HepG2 (cell line): ENCODE results near the gene SLC11A1. TPM values are rescaled to one million over a fixed set of nuclear protein-coding genes. Genes with fewer than 3 reads are reported as not detected.

Experiments used
- ATF4 ChIP-seq, 2 experiments: fragments of 450-650 bp in 1 of 2; sonication (generic) in 1 of 2; formaldehyde crosslinking; IDR thresholded peaks; 2 replicates each; pipeline versions ENCODE4 v1.5.0 to v1.8.0; 2020 to 2022; ENCODE audit warnings: mild to moderate bottlenecking in 1 of 2, missing genetic modification reagents in 1 of 2
- DBP ChIP-seq: sonication (generic); formaldehyde crosslinking; IDR thresholded peaks from 2 replicates; pipeline ENCODE4 v1.4.0; 2020; ENCODE audit warnings: missing genetic modification reagents; ENCODE audit errors: not compliant biosample characterization
- FOSL2 ChIP-seq: sonication (generic); formaldehyde crosslinking; IDR thresholded peaks from 2 replicates; pipeline ENCODE4 v1.4.0; 2020; ENCODE audit warnings: missing genetic modification reagents
- KLF15 ChIP-seq: sonication (generic); formaldehyde crosslinking; IDR thresholded peaks from 2 replicates; pipeline ENCODE4 v1.8.1; 2023; ENCODE audit warnings: borderline replicate concordance, mild to moderate bottlenecking, inconsistent platforms, missing genetic modification reagents, mixed read lengths
- MAF1 ChIP-seq: sonication (generic); formaldehyde crosslinking; IDR thresholded peaks from 2 replicates; pipeline ENCODE4 v1.5.0; 2020; ENCODE audit warnings: missing genetic modification reagents, borderline replicate concordance
- MEIS1 ChIP-seq: sonication (generic); formaldehyde crosslinking; IDR thresholded peaks from 2 replicates; pipeline ENCODE4 v1.9.0; 2021; ENCODE audit warnings: mild to moderate bottlenecking, missing genetic modification reagents, moderate library complexity, borderline replicate concordance
- PITX1 ChIP-seq: sonication (generic); formaldehyde crosslinking; IDR thresholded peaks from 2 replicates; pipeline ENCODE4 v1.5.1; 2020; ENCODE audit warnings: mild to moderate bottlenecking, missing genetic modification reagents
- RARG ChIP-seq: sonication (generic); formaldehyde crosslinking; IDR thresholded peaks from 2 replicates; pipeline ENCODE4 v1.4.0; 2020; ENCODE audit warnings: low read depth, mild to moderate bottlenecking, missing genetic modification reagents
- RERE ChIP-seq: IDR thresholded peaks from 2 replicates; pipeline ENCODE4 v1.6.1; 2016; ENCODE audit warnings: low read depth, missing genetic modification reagents, missing compliant biosample characterization
- RFX5 ChIP-seq: IDR thresholded peaks from 2 replicates; pipeline ENCODE4 v1.6.1; 2011; ENCODE audit warnings: low read depth, low read length, improper control_type of control experiment
- SALL1 ChIP-seq: sonication (generic); formaldehyde crosslinking; IDR thresholded peaks from 2 replicates; pipeline ENCODE4 v1.8.0; 2022; ENCODE audit warnings: mild to moderate bottlenecking, missing genetic modification reagents
- ZFP36 ChIP-seq: fragments of 150-350 bp; IDR thresholded peaks from 2 replicates; pipeline ENCODE4 v1.6.1; 2018; ENCODE audit warnings: borderline replicate concordance, low read length, low read depth; ENCODE audit not compliant: partially characterized antibody
- ZFP41 ChIP-seq: sonication (generic); formaldehyde crosslinking; IDR thresholded peaks from 2 replicates; pipeline ENCODE4 v1.4.0; 2020; ENCODE audit warnings: mild to moderate bottlenecking, missing genetic modification reagents, borderline replicate concordance
- ZNF235 ChIP-seq: sonication (generic); formaldehyde crosslinking; IDR thresholded peaks from 2 replicates; pipeline ENCODE4 v1.8.1; 2023; ENCODE audit warnings: mild to moderate bottlenecking, missing genetic modification reagents, borderline replicate concordance
- ZNF253 ChIP-seq: sonication (generic); formaldehyde crosslinking; IDR thresholded peaks from 2 replicates; pipeline ENCODE4 v1.8.0; 2022; ENCODE audit warnings: mild to moderate bottlenecking, missing genetic modification reagents, borderline replicate concordance
- ZNF383 ChIP-seq: sonication (generic); formaldehyde crosslinking; IDR thresholded peaks from 2 replicates; pipeline ENCODE4 v1.4.0; 2020; ENCODE audit warnings: missing genetic modification reagents, mild to moderate bottlenecking, borderline replicate concordance
- ZNF616 ChIP-seq: sonication (generic); formaldehyde crosslinking; IDR thresholded peaks from 2 replicates; pipeline ENCODE4 v1.5.0; 2020; ENCODE audit warnings: low read depth, mild to moderate bottlenecking, missing genetic modification reagents
- ZNF776 ChIP-seq: sonication (generic); formaldehyde crosslinking; IDR thresholded peaks from 2 replicates; pipeline ENCODE4 v1.4.0; 2020; ENCODE audit warnings: mild to moderate bottlenecking, missing genetic modification reagents
- polyA plus RNA-seq, 8 experiments: library from polyadenylated mRNA; depleted of rRNA in 3 of 8; stranded (reverse) in 7 of 8; unstranded in 1 of 8; fragments of >200 nt; fragmentation: Illumina TruSeq in 4 of 8; extraction: Trizol in 4 of 8; gene quantifications; 2 replicates each; pipeline versions ENCODE4 v1.2.1 to v1.2.3, GENCODE V29; 2011 to 2016; ENCODE audit warnings: low read depth in 4 of 8, missing spikeins in 1 of 8, mixed read lengths in 1 of 8; ENCODE audit not compliant: insufficient read depth in 1 of 8
- total RNA-seq, 5 experiments: library from RNA; depleted of rRNA; stranded (reverse); fragments of >200 nt; fragmentation: Illumina TruSeq; extraction: Trizol; gene quantifications; 2 replicates each; pipeline ENCODE4 v1.2.3, GENCODE V29; 2016; ENCODE audit warnings: low read depth in 1 of 5

Gene SLC11A1
- total and polyA plus RNA-seq, 2 of the 13 experiments (the other 11 are each of a cell fraction or from before 2014, with no cell fraction given), result 0.33 to 2.3 TPM

GRCh38 chr2:218400930-218401881, 19.1 kb downstream of the SLC11A1 start (continued):
- TF ChIP-seq ATF4 (CRISPR knock-in tag; IDR thresholded peaks at IDR 0.05) (no peak), RERE (CRISPR knock-in tag) (peak; percentile 78), FOSL2 (peak; percentile 64), ZFP41 (CRISPR knock-in tag) (no peak), ZNF235 (CRISPR knock-in tag) (no peak), ZNF383 (no peak), DBP (CRISPR knock-in tag) (no peak), KLF15 (CRISPR knock-in tag) (peak; percentile 34; the same call in 1 of the 2 replicates), ZNF776 (CRISPR knock-in tag) (0 out of 2 replicates have a peak, but pooled peaks have one; percentile 20), PITX1 (CRISPR knock-in tag) (peak; percentile 64), SALL1 (CRISPR knock-in tag) (peak; percentile 92), MAF1 (CRISPR knock-in tag) (0 out of 2 replicates have a peak, but pooled peaks have one; percentile 10), ZNF253 (CRISPR knock-in tag) (no peak), RARG (peak; percentile 91; the same call in 1 of the 2 replicates), MEIS1 (CRISPR knock-in tag) (peak; percentile 98; the same call in 1 of the 2 replicates), ZFP36 (no peak), RFX5 (no peak), ZNF616 (peak; percentile 46; the same call in 1 of the 2 replicates)
